ENCODE measurements around the gene TNMD. TPM values are rescaled to one million over a fixed set of nuclear protein-coding genes. Genes with fewer than 3 reads are reported as not detected.
"Not testable (repeated sequence)": the region's sequence is repeated elsewhere in the genome, so short reads cannot be mapped to it uniquely, and the experiment has no call there.

The TNMD gene
- not detected for polyA plus RNA-seq

GRCh38 chrX:100584611-100585010 lies at the start of gene TNMD:
Gene TNMD (plus strand): TSS chrX:100584936. CDS start chrX:100585019, 83 bp downstream.
- no peaks in the 10 kb centered on the region for H3K4me1 Mint-ChIP-seq
- peaks cover 0 to 12% (median 6%) of the 10 kb centered on the region in 3 donors for H3K27me3 Mint-ChIP-seq (ENCODE audit: low read depth in 3 of 3)
- H3K9me3 Mint-ChIP-seq = peaks cover 0 to 2% (median 0%) of the 10 kb centered on the region in 6 donors
- DNase-seq = no peak
- H3K27ac Mint-ChIP-seq = no peak within 1 kb of the TSS
- H3K36me3 Mint-ChIP-seq = no peaks in the 10 kb centered on the region
- no peak within 1 kb of the TSS for H3K4me3 Mint-ChIP-seq

- not testable (repeated sequence) for H3K4me1 Mint-ChIP-seq; DNase-seq; H3K9me3 Mint-ChIP-seq; H3K36me3 Mint-ChIP-seq; H3K27ac Mint-ChIP-seq; H3K27me3 Mint-ChIP-seq (ENCODE audit: low read depth in 3 of 3); H3K4me3 Mint-ChIP-seq
Measured at GRCh38 chrX:100565534-100565933, 19.2 kb upstream of the TNMD start.

GRCh38 chrX:100586747-100587146 lies 2.0 kb downstream of the TNMD start:
- H3K27me3 Mint-ChIP-seq (ENCODE audit: low read depth in 3 of 3) = peaks cover 0 to 16% (median 0%) of the 10 kb centered on the region in 3 donors
- DNase-seq = no peak
- H3K4me1 Mint-ChIP-seq = no peaks in the 10 kb centered on the region
- no peak overlapping the region for H3K27ac Mint-ChIP-seq
- H3K36me3 Mint-ChIP-seq = no peaks in the 10 kb centered on the region
- H3K9me3 Mint-ChIP-seq = peaks cover 0 to 2% (median 0%) of the 10 kb centered on the region in 6 donors
- no peak overlapping the region for H3K4me3 Mint-ChIP-seq

- Mint-ChIP-seq H3K36me3 (no peaks in the 10 kb centered on the region), H3K4me1 (no peaks in the 10 kb centered on the region), H3K27ac (no peak overlapping the region), H3K4me3 (no peak overlapping the region), H3K27me3 (ENCODE audit: low read depth in 3 of 3) (peaks cover 0 to 12% (median 0%) of the 10 kb centered on the region in 3 donors), H3K9me3 (peaks cover 0 to under 1% (median 0%) of the 10 kb centered on the region in 6 donors)
- DNase-seq = no peak
Measured at GRCh38 chrX:100587861-100588260, 3.1 kb downstream of the TNMD start.

GRCh38 chrX:100591256-100592051 lies 6.7 kb downstream of the TNMD start:
- Mint-ChIP-seq H3K9me3 (no peaks in the 10 kb centered on the region), H3K36me3 (no peaks in the 10 kb centered on the region), H3K4me3 (no peak overlapping the region), H3K27me3 (ENCODE audit: low read depth in 3 of 3) (peaks cover 0 to 4% (median 0%) of the 10 kb centered on the region in 3 donors), H3K4me1 (no peaks in the 10 kb centered on the region), H3K27ac (no peak overlapping the region)
- DNase-seq = no peak

- H3K4me3 Mint-ChIP-seq = no peak overlapping the region
- peaks cover 0 to 10% (median 0%) of the 10 kb centered on the region in 3 donors for H3K27me3 Mint-ChIP-seq (ENCODE audit: low read depth in 3 of 3)
- H3K9me3 Mint-ChIP-seq = no peaks in the 10 kb centered on the region
- no peaks in the 10 kb centered on the region for H3K4me1 Mint-ChIP-seq
- DNase-seq = no peak
- H3K27ac Mint-ChIP-seq = no peak overlapping the region
- H3K36me3 Mint-ChIP-seq = no peaks in the 10 kb centered on the region
Measured at GRCh38 chrX:100593126-100593525, 8.4 kb downstream of the TNMD start.

- Mint-ChIP-seq H3K27ac (no peak overlapping the region), H3K9me3 (no peaks in the 10 kb centered on the region), H3K27me3 (ENCODE audit: low read depth in 3 of 3) (peaks cover 0 to 10% (median 0%) of the 10 kb centered on the region in 3 donors), H3K4me1 (no peaks in the 10 kb centered on the region), H3K36me3 (no peaks in the 10 kb centered on the region), H3K4me3 (no peak overlapping the region)
- no peak for DNase-seq
Measured at GRCh38 chrX:100593581-100593980, 8.8 kb downstream of the TNMD start.

GRCh38 chrX:100596601-100597000 lies 11.9 kb downstream of the TNMD start:
- Mint-ChIP-seq H3K9me3 (peaks cover 0 to 1% (median 0%) of the 10 kb centered on the region in 6 donors), H3K4me3 (no peak overlapping the region), H3K27ac (no peak overlapping the region), H3K27me3 (ENCODE audit: low read depth in 3 of 3) (peaks cover 0 to 6% (median 0%) of the 10 kb centered on the region in 3 donors), H3K36me3 (no peaks in the 10 kb centered on the region), H3K4me1 (no peaks in the 10 kb centered on the region)
- no peak for DNase-seq

- Mint-ChIP-seq H3K27ac (no peak overlapping the region), H3K4me3 (no peak overlapping the region), H3K9me3 (peaks cover 0 to 1% (median 0%) of the 10 kb centered on the region in 6 donors), H3K36me3 (no peaks in the 10 kb centered on the region), H3K27me3 (ENCODE audit: low read depth in 3 of 3) (peaks cover 0 to 9% (median 2%) of the 10 kb centered on the region in 3 donors), H3K4me1 (no peaks in the 10 kb centered on the region)
- DNase-seq = no peak
Measured at GRCh38 chrX:100599456-100599855, 14.7 kb downstream of the TNMD start.

GRCh38 chrX:100600340-100600739 lies 15.6 kb downstream of the TNMD start:
- Mint-ChIP-seq H3K27ac (no peak overlapping the region), H3K9me3 (peaks cover 0 to 1% (median 0%) of the 10 kb centered on the region in 6 donors), H3K4me1 (no peaks in the 10 kb centered on the region), H3K27me3 (ENCODE audit: low read depth in 3 of 3) (peaks cover 0 to 9% (median 2%) of the 10 kb centered on the region in 3 donors), H3K4me3 (no peak overlapping the region), H3K36me3 (no peaks in the 10 kb centered on the region)
- no peak for DNase-seq

GRCh38 chrX:100600758-100601157 lies 16.0 kb downstream of the TNMD start:
- Mint-ChIP-seq H3K27ac (no peak overlapping the region), H3K4me3 (no peak overlapping the region), H3K27me3 (ENCODE audit: low read depth in 3 of 3) (peaks cover 0 to 9% (median 2%) of the 10 kb centered on the region in 3 donors), H3K4me1 (no peaks in the 10 kb centered on the region), H3K9me3 (peaks cover 0 to 1% (median 0%) of the 10 kb centered on the region in 6 donors), H3K36me3 (no peaks in the 10 kb centered on the region)
- DNase-seq = no peak

- Mint-ChIP-seq H3K4me1 (no peaks in the 10 kb centered on the region), H3K36me3 (no peaks in the 10 kb centered on the region), H3K27me3 (ENCODE audit: low read depth in 3 of 3) (peaks cover 0 to 14% (median 9%) of the 10 kb centered on the region in 3 donors), H3K9me3 (no peaks in the 10 kb centered on the region), H3K4me3 (no peak overlapping the region), H3K27ac (no peak overlapping the region)
- DNase-seq = no peak
Measured at GRCh38 chrX:100606753-100607152, 22.0 kb downstream of the TNMD start.

- Mint-ChIP-seq H3K4me3 (no peak overlapping the region), H3K9me3 (no peaks in the 10 kb centered on the region), H3K27me3 (ENCODE audit: low read depth in 3 of 3) (peaks cover 0 to 16% (median 7%) of the 10 kb centered on the region in 3 donors)
Measured at GRCh38 chrX:100609591-100609990, 24.9 kb downstream of the TNMD start.

GRCh38 chrX:100611951-100612350 lies 27.2 kb downstream of the TNMD start:
- Mint-ChIP-seq H3K9me3 (no peaks in the 10 kb centered on the region), H3K4me3 (no peak overlapping the region), H3K27ac (no peak overlapping the region), H3K27me3 (ENCODE audit: low read depth in 3 of 3) (peaks cover 0 to 21% (median 8%) of the 10 kb centered on the region in 3 donors), H3K4me1 (no peaks in the 10 kb centered on the region), H3K36me3 (no peaks in the 10 kb centered on the region)
- DNase-seq = no peak

More at GRCh38 chrX:100609591-100609990, 24.9 kb downstream of the TNMD start:
- no peak for DNase-seq
- Mint-ChIP-seq H3K27ac (no peak overlapping the region), H3K4me1 (no peaks in the 10 kb centered on the region), H3K36me3 (no peaks in the 10 kb centered on the region)

Measured in immature natural killer cell (primary cell).